Subcutaneous adipose tissue (tissue), 4 donors: ENCODE measurements around the gene SIPA1L3. TPM values are rescaled to one million over a fixed set of nuclear protein-coding genes. Genes with fewer than 3 reads are reported as not detected.

Experiments used
- total RNA-seq, 4 donors: library from RNA; depleted of rRNA; stranded (reverse); fragments of >200 nt; gene quantifications; one replicate each; pipeline ENCODE4 v1.1.0, GENCODE V29; 2016
- TF ChIP-seq, protein P1 (sequence below): fragments of 450-650 bp; IDR thresholded peaks from one replicate; pipeline ENCODE4 v1.5.1; 2016; ENCODE audit warnings: low read depth, mild to moderate bottlenecking, control low read depth, antibody characterized with exemption, moderate library complexity

The SIPA1L3 gene
- total RNA-seq, 4 donors from 2014 or later = 8.2 to 15.3 (median 11.6) TPM

DNA sequence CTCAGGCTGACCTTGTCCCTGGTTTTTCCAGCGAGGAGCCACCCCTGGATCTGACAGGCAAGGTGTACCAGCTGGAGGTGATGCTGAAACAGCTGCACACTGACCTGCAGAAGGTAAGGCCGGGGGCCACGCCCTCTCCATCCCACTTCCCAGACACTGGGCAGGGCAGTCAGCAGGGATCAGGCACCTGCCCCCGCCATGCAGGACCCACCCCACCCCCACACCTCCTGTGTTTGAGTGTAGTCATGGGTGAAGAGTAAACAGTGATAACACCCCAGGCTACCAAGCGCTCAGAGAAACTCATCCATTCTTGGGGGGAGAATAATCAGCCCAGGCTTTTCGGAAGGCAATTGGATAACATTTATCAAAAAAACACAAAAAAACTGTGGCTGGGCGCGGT lies 297.1 kb downstream of the SIPA1L3 start:
- TF ChIP-seq, protein P1, sequence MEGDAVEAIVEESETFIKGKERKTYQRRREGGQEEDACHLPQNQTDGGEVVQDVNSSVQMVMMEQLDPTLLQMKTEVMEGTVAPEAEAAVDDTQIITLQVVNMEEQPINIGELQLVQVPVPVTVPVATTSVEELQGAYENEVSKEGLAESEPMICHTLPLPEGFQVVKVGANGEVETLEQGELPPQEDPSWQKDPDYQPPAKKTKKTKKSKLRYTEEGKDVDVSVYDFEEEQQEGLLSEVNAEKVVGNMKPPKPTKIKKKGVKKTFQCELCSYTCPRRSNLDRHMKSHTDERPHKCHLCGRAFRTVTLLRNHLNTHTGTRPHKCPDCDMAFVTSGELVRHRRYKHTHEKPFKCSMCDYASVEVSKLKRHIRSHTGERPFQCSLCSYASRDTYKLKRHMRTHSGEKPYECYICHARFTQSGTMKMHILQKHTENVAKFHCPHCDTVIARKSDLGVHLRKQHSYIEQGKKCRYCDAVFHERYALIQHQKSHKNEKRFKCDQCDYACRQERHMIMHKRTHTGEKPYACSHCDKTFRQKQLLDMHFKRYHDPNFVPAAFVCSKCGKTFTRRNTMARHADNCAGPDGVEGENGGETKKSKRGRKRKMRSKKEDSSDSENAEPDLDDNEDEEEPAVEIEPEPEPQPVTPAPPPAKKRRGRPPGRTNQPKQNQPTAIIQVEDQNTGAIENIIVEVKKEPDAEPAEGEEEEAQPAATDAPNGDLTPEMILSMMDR = no peak

DNA sequence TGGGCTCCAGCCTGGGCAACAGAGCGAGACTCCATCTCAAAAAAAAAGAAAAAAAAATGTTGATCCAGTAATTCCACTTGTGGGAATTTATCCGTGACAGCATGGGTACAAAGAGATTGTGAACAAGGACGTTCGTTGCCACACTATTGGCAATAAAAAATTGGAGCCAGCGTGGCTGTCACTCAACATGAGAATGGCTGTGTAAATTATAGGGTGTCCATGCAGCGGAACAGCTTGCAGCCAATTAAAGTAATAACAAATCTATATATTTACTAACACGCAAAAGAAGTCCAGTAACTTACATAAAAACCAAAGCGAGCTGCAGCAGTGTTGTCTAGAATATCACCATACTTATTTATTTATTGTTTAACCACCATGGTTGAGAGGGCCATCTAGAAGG lies 297.7 kb downstream of the SIPA1L3 start:
- TF ChIP-seq, protein P1 = no peak

DNA sequence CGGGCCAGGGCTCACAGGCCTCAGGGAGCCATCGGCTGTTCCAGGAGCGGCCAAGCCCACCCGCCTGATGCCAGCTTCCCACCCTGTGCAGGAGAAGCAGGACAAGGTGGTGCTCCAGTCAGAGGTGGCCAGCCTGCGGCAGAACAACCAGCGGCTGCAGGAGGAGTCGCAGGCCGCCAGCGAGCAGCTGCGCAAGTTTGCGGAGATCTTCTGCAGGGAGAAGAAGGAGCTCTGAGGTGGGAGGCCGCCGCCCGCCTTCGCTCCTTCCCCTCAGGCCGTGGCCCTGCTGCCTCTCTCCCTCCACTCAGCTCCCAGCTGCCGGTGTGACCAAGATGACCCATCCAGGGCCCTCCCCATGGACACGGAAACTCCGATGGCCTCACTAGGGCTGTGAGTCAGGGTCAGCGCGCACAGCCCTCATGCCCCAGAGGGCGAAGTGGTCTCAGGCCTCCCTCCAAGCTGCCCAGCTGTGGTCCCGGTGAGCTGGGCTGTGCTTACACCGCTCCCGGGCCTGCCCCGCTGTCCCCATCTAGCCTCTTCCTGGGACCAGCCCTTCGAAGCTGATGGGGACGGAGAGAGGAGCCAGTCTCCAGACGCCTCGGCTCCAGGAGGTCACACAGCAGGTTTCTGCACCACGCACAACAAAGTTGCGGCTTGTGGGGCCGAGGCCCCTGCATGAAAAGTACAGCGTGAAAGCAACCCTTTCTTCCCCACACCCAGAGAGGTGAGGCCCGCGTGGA lies 299.2 kb downstream of the SIPA1L3 start:
- TF ChIP-seq, protein P1 = no peak

DNA sequence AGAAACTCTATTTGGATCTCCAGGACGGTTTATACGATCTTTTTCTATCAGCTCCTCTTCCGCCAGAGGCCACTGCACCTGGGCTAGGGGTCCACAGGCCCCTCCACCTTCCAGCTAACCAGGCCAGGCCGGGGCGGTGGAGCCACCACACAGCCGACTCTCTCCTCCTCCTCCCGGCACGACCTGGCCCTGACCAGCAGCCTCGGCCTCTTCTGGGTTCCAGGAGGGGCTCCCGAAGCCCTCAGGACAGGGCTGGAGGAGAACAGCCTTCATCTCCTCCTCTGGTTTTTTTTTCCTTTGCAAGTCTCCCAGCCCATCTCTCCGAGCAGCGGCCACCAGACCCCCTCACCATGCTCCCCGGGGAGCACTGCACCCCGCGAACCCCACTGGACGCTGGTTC lies 299.9 kb downstream of the SIPA1L3 start:
- TF ChIP-seq, protein P1 = no peak

DNA sequence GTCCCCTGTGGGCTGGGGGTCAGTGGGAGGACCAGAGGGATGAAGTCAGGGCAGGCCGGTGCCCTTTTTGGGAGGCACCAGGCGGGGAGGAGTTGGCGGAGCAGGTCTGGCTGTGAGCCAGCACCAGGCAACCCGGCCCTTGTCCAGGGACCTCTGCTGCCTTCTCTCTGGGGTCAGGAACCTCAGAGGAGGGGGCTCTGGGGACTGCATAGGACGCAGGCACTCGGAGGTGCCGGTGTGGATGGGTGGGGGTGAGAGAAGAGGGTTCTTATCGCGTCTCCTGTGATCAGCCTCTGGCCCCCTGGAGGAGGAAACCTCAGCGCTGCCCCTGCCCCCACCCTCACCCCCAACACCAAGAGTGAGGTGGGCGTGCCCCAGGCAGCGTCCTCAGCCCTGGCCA lies 300.5 kb downstream of the SIPA1L3 start:
- TF ChIP-seq, protein P1 = no peak

DNA sequence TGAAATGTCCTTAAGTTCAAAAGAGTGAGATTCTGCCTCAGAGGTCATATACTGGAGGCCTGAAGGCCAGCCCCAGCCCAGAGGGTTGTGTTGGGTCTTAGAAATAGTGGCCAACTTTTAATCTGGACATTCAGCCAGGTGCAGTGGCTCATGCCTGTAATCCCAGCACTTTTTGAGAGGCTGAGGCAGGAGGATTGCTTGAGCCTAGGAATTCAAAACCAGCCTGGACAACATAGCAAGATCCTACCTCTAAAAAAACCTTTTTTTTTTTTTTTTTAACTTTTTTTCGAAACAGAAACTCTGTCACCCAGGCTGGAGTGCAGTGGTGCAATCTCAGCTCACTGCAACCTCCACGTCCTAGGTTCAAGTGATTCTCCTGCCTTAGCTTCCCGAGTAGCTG lies 301.6 kb downstream of the SIPA1L3 start:
- TF ChIP-seq, protein P1 = no peak

DNA sequence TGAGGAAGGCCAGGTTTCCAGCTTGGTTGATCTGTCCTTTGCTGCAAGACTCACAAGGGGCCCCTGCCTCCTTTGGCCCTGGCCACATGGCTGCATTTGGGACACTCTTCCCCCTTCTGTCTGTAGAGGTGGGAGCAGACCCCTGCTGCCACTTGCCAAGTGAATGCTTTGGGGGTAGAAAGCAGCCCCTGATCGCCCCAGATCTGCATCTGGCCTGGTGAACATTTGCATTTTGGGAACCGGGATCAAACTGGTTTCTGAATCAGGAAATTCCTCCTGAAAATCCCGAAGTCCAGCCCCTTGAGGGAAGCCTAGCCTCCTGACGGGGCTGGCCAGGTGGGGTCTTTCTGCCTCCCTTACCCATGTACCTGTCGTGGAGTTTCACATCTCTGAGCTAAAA lies 302.1 kb downstream of the SIPA1L3 start:
- TF ChIP-seq, protein P1 = no peak
